Measurements from ENCODE around the gene INTS11. TPM values are rescaled to one million over a fixed set of nuclear protein-coding genes. Genes with fewer than 3 reads are reported as not detected.

INTS11 gene
- polyA plus RNA-seq, 3 donors: 46.2 to 154 (median 49.6) TPM

DNA sequence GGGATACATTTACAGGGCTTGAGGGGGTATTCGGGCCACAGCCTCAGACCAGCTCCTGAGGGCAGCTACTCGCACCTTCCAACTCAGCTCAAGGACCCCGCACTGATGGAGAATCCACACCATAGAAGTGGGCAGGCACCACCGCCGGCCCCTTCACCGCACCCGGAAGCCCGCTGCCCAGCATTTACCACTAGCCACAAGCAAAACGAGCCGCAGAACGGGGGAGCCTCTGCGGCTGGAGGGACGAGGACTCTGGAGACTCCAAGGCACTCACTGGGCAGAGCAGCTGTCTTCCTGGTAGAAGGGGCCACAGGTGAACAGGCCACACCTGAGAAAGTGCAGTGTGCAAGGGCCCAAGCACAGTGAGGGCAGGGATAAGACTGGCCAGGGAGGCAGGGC lies 56.2 kb downstream of the INTS11 start:
- Histone ChIP-seq H3K4me2 (replicated peaks; ENCODE audit: extremely low read depth, low read length, poor library complexity, severe bottlenecking) (no peak overlapping the region), H3K27me3 (ENCODE audit: control insufficient read depth in 2 of 2, insufficient read depth in 2 of 2, low read length in 2 of 2) (no peaks in the 10 kb centered on the region), H3K9me3 (replicated peaks in 1 of 2; ENCODE audit: control insufficient read depth in 1 of 2, insufficient read depth in 1 of 2, low read length in 2 of 2) (no peaks in the 10 kb centered on the region), H3K36me3 (replicated peaks in 1 of 2; ENCODE audit: control insufficient read depth in 1 of 2, insufficient read depth in 2 of 2, low read length in 2 of 2) (peaks cover 46 to 49% of the 10 kb centered on the region in 2 donors), H3K79me2 (ENCODE audit: insufficient read depth, low read length) (peaks cover 82% of the 10 kb centered on the region), H3K9ac (ENCODE audit: insufficient read depth, low read length, poor library complexity, severe bottlenecking) (no peak overlapping the region), H2AFZ (ENCODE audit: insufficient read depth, low read depth, low read length, poor library complexity, severe bottlenecking) (no peak overlapping the region), H3K27ac (ENCODE audit: low read depth in 1 of 2, low read length in 2 of 2) (no peak overlapping the region), H4K20me1 (ENCODE audit: insufficient read depth, low read length) (peaks cover 88% of the 10 kb centered on the region), H3K4me3 (replicated peaks in 1 of 3; ENCODE audit: low read depth in 2 of 3, low read length in 3 of 3) (no peak overlapping the region), H3K4me1 (ENCODE audit: control insufficient read depth in 1 of 2, insufficient read depth in 2 of 2, low read length in 2 of 2) (peaks cover 21 to 22% of the 10 kb centered on the region in 2 donors)
- WGBS (ENCODE audit: insufficient coverage): 98% methylated on average over 11 of the region's 13 CpGs
- Mint-ChIP-seq H3K27me3 (ENCODE audit: low read depth in 3 of 3) (peaks cover 0 to 1% (median 0%) of the 10 kb centered on the region in 3 donors), H3K27ac (peak overlapping the region in 3 of 7 donors; percentile 21 to 58 (median 38)), H3K4me1 (peaks cover 35% of the 10 kb centered on the region), H3K36me3 (peaks cover 43 to 69% of the 10 kb centered on the region in 2 donors), H3K4me3 (no peak overlapping the region), H3K9me3 (no peaks in the 10 kb centered on the region)
- DNase-seq: no peak
- TF ChIP-seq, protein P1, sequence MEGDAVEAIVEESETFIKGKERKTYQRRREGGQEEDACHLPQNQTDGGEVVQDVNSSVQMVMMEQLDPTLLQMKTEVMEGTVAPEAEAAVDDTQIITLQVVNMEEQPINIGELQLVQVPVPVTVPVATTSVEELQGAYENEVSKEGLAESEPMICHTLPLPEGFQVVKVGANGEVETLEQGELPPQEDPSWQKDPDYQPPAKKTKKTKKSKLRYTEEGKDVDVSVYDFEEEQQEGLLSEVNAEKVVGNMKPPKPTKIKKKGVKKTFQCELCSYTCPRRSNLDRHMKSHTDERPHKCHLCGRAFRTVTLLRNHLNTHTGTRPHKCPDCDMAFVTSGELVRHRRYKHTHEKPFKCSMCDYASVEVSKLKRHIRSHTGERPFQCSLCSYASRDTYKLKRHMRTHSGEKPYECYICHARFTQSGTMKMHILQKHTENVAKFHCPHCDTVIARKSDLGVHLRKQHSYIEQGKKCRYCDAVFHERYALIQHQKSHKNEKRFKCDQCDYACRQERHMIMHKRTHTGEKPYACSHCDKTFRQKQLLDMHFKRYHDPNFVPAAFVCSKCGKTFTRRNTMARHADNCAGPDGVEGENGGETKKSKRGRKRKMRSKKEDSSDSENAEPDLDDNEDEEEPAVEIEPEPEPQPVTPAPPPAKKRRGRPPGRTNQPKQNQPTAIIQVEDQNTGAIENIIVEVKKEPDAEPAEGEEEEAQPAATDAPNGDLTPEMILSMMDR (IDR thresholded peaks at IDR 0.05): no peak
- intact Hi-C loops (cut with micrococcal nuclease): no loop called here

DNA sequence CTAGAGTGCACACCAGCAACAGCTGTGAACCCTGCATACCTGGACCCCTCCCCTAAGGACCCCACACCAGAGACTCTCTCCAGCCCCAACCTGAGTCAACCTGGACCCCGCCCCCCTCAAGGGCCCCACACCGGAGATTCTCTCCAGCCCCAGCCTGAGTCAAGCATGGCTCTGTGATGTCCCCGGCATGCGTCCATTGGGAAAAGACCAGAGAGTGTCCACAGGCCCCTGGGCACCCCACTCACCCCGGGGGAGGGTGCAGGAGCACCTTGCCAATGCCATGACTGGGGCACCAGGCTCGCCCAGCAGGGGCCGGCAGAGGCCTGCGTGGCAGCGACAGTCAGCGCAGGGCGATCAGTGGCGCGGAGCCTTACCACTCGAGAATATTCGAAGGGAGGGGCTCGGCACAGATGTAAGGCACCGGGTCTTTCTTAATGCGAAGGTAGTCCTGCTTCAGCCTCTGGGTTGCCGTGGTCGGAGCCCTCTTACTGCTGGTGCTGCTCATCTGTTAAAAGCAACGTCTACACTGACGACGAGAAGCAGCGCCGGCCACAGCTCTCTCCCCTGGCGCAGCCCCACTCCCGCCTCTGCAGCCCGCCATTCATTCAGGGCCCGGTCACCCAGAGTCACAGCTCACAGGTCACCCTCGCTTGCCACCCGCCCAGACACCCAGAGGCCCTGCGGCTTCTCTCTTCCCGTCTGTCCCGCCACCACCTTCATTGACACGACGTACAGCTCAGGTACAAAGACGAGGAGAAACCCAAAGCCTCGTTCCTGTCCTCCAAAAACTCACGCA lies 56.8 kb downstream of the INTS11 start:
- Histone ChIP-seq H3K79me2 (ENCODE audit: insufficient read depth, low read length) (peaks cover 77% of the 10 kb centered on the region), H4K20me1 (ENCODE audit: insufficient read depth, low read length) (peaks cover 92% of the 10 kb centered on the region), H3K27ac (ENCODE audit: low read depth in 1 of 2, low read length in 2 of 2) (no peak overlapping the region), H2AFZ (ENCODE audit: insufficient read depth, low read depth, low read length, poor library complexity, severe bottlenecking) (no peak overlapping the region), H3K4me1 (ENCODE audit: control insufficient read depth in 1 of 2, insufficient read depth in 2 of 2, low read length in 2 of 2) (peaks cover 17% of the 10 kb centered on the region in 2 donors), H3K4me3 (replicated peaks in 1 of 3; ENCODE audit: low read depth in 2 of 3, low read length in 3 of 3) (no peak overlapping the region), H3K27me3 (ENCODE audit: control insufficient read depth in 2 of 2, insufficient read depth in 2 of 2, low read length in 2 of 2) (no peaks in the 10 kb centered on the region), H3K4me2 (replicated peaks; ENCODE audit: extremely low read depth, low read length, poor library complexity, severe bottlenecking) (no peak overlapping the region), H3K36me3 (replicated peaks in 1 of 2; ENCODE audit: control insufficient read depth in 1 of 2, insufficient read depth in 2 of 2, low read length in 2 of 2) (peaks cover 52 to 55% of the 10 kb centered on the region in 2 donors), H3K9ac (ENCODE audit: insufficient read depth, low read length, poor library complexity, severe bottlenecking) (no peak overlapping the region), H3K9me3 (replicated peaks in 1 of 2; ENCODE audit: control insufficient read depth in 1 of 2, insufficient read depth in 1 of 2, low read length in 2 of 2) (no peaks in the 10 kb centered on the region)
- peaks cover 0 to 1% (median 0%) of the 10 kb centered on the region in 3 donors for H3K27me3 Mint-ChIP-seq (ENCODE audit: low read depth in 3 of 3)
- TF ChIP-seq, protein P1 (IDR thresholded peaks at IDR 0.05): no peak
- H3K9me3 Mint-ChIP-seq: no peaks in the 10 kb centered on the region
- 98% methylated on average over 39 of the region's 39 CpGs for WGBS (ENCODE audit: insufficient coverage)
- peaks cover 30% of the 10 kb centered on the region for H3K4me1 Mint-ChIP-seq
- H3K36me3 Mint-ChIP-seq: peaks cover 49 to 75% of the 10 kb centered on the region in 2 donors
- H3K27ac Mint-ChIP-seq: peak overlapping the region in 1 of 7 donors; percentile 58
- H3K4me3 Mint-ChIP-seq: no peak overlapping the region
- no peak for DNase-seq
- intact Hi-C loops (cut with micrococcal nuclease): no loop called here
